ENCODE data around the gene CD83. TPM values are rescaled to one million over a fixed set of nuclear protein-coding genes. Genes with fewer than 3 reads are reported as not detected.
"Not testable (repeated sequence)": the region's sequence is repeated elsewhere in the genome, so short reads cannot be mapped to it uniquely, and the experiment has no call there.

The CD83 gene
- total and polyA plus RNA-seq, 9 of the 15 experiments (the other 6 are each of a cell fraction or from before 2014, with no cell fraction given), result 2.5 to 4.1 (median 3.4) TPM

GRCh38 chr6:14072084-14072483 lies 45.5 kb upstream of the CD83 start:
- BruUV-seq (replicated peaks), result no TSS peak
- CTCF ChIA-PET (ENCODE audit: low intra/inter-chr PET ratio), result no interaction called here
- Histone ChIP-seq H3K4me1 (replicated peaks in 1 of 2; ENCODE audit: control insufficient read depth in 2 of 2, insufficient read depth in 2 of 2, low read length in 2 of 2) (peaks cover 0 to 8% of the 10 kb centered on the region in 2 experiments; a peak in 3 of 5 replicates), H3K9ac (ENCODE audit: insufficient read depth in 1 of 2, low read depth in 2 of 2, low read length in 2 of 2) (no peak overlapping the region), H3K9me1 (ENCODE audit: control insufficient read depth, insufficient read depth, low read length) (no peaks in the 10 kb centered on the region), H3K27ac (ENCODE audit: extremely low read depth, low read depth, low read length) (no peak overlapping the region), H3K4me3 (no peak overlapping the region), H3K9me3 (replicated peaks; ENCODE audit: control insufficient read depth, insufficient read depth, low read depth, low read length) (no peaks in the 10 kb centered on the region), H3K27me3 (ENCODE audit: control insufficient read depth in 2 of 2, insufficient read depth in 2 of 2, low read length in 2 of 2) (no peaks in the 10 kb centered on the region), H2AFZ (ENCODE audit: low read depth, low read length) (no peak overlapping the region), H3K36me3 (ENCODE audit: control insufficient read depth, insufficient read depth, low read length) (no peaks in the 10 kb centered on the region), H3K4me2 (ENCODE audit: insufficient read depth, low read length) (no peak overlapping the region), H3K79me2 (ENCODE audit: control insufficient read depth, insufficient read depth, low read length) (no peaks in the 10 kb centered on the region), H4K20me1 (replicated peaks; ENCODE audit: control insufficient read depth, insufficient read depth, low read length) (no peaks in the 10 kb centered on the region)
- intact Hi-C loops (cut with micrococcal nuclease) (loop anchor here (10.0 kb wide), 1 partner anchor 497 kb away; the partner anchor contains the start of gene SIRT5), in situ Hi-C loops (cut with MboI) (no loop called here)
- TF ChIP-seq RUNX1 (IDR thresholded peaks at IDR 0.05; ENCODE audit: low read depth), result no peak
- POLR2A ChIA-PET, result no interaction called here
- no peak for ATAC-seq
- no peak for FAIRE-seq
- no peak for DNase-seq (ENCODE audit: extremely low read depth in 1 of 4, low spot score in 3 of 4)
- WGBS (ENCODE audit: insufficient coverage, low coverage, missing lambda C conversion rate), result 72% methylated on average over 5 of the region's 5 CpGs

GRCh38 chr6:14073561-14074354 lies 43.8 kb upstream of the CD83 start:
- H4K20me1 ChIP-seq (replicated peaks; ENCODE audit: control insufficient read depth, insufficient read depth, low read length); H3K4me3 ChIP-seq; BruUV-seq (replicated peaks); H3K9me1 ChIP-seq (ENCODE audit: control insufficient read depth, insufficient read depth, low read length); DNase-seq (ENCODE audit: extremely low read depth in 1 of 4, low spot score in 3 of 4); H3K79me2 ChIP-seq (ENCODE audit: control insufficient read depth, insufficient read depth, low read length); H3K9me3 ChIP-seq (replicated peaks; ENCODE audit: control insufficient read depth, insufficient read depth, low read depth, low read length); FAIRE-seq; H3K4me2 ChIP-seq (ENCODE audit: insufficient read depth, low read length); H3K27ac ChIP-seq (ENCODE audit: extremely low read depth, low read depth, low read length); H3K27me3 ChIP-seq (ENCODE audit: control insufficient read depth in 2 of 2, insufficient read depth in 2 of 2, low read length in 2 of 2); H3K9ac ChIP-seq (ENCODE audit: insufficient read depth in 1 of 2, low read depth in 2 of 2, low read length in 2 of 2); H3K36me3 ChIP-seq (ENCODE audit: control insufficient read depth, insufficient read depth, low read length); CTCF ChIA-PET (ENCODE audit: low intra/inter-chr PET ratio); in situ Hi-C loops (cut with MboI); H2AFZ ChIP-seq (ENCODE audit: low read depth, low read length); ATAC-seq: not testable (repeated sequence)
- POLR2A ChIA-PET, result interaction anchor here (0.6 kb wide), 1 partner anchor 1966 kb away, joined by 3 read pairs; no protein-coding TSS in a partner anchor
- intact Hi-C loops (cut with micrococcal nuclease), result loop anchor here (10.0 kb wide), 1 partner anchor 499 kb away; the partner anchor contains the start of gene SIRT5
- 77% methylated on average over 7 of the region's 7 CpGs for WGBS (ENCODE audit: insufficient coverage, low coverage, missing lambda C conversion rate)
- peaks cover 0 to 12% of the 10 kb centered on the region in 2 experiments; a peak in 3 of 5 replicates for H3K4me1 ChIP-seq (replicated peaks in 1 of 2; ENCODE audit: control insufficient read depth in 2 of 2, insufficient read depth in 2 of 2, low read length in 2 of 2)

All from K562 (cell line).